ENCODE measurements around the gene SEMA4D. TPM values are rescaled to one million over a fixed set of nuclear protein-coding genes. Genes with fewer than 3 reads are reported as not detected.

Gene SEMA4D
- total and polyA plus RNA-seq, 2 of the 13 experiments (the other 11 are each of a cell fraction or from before 2014, with no cell fraction given) = 0.13 to 0.16 TPM

DNA sequence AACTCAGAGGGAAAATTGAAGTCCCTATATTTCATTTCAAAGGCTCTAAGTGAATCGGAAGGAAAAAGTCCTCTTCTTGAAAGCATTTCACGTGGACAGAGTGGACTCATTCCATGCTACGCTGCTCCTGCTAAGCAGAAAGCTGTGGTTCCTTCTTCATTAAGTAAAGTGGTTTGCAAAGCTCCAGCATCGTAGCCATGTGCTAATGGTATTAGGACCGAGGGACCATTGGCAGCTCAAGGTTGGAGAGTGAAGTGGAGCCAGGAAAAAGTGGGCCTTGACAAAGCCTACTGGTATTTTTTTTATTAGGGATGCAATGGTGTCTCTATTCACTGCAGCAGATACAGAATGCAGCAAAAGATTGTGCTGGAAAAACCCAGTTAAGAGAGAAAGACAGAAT, 16.4 kb upstream of the SEMA4D start:
- no TSS peak for BruUV-seq (replicated peaks)
- Histone ChIP-seq H3K9ac (ENCODE audit: insufficient read depth, low read depth, low read length) (no peak overlapping the region), H3K9me3 (ENCODE audit: low read length) (no peaks in the 10 kb centered on the region), H3K79me2 (ENCODE audit: insufficient read depth, low read length) (no peaks in the 10 kb centered on the region), H3K4me1 (ENCODE audit: insufficient read depth, low read length) (no peaks in the 10 kb centered on the region), H3K27ac (ENCODE audit: extremely low read length, insufficient read depth, low read length) (no peak overlapping the region), H3K4me2 (ENCODE audit: low read depth, low read length) (no peak overlapping the region), H3K36me3 (replicated peaks in 1 of 2; ENCODE audit: control insufficient read depth in 1 of 2, insufficient read depth in 2 of 2, low read length in 2 of 2) (no peaks in the 10 kb centered on the region), H3K4me3 (replicated peaks in 1 of 3; ENCODE audit: insufficient read depth in 1 of 3, low read depth in 2 of 3, low read length in 3 of 3) (no peak overlapping the region), H2AFZ (ENCODE audit: low read length) (no peak overlapping the region), H4K20me1 (ENCODE audit: insufficient read depth, low read length) (no peaks in the 10 kb centered on the region), H3K27me3 (ENCODE audit: control insufficient read depth in 1 of 2, insufficient read depth in 2 of 2, low read length in 2 of 2) (peaks cover 0 to 39% of the 10 kb centered on the region in 2 experiments; a peak in 3 of 5 replicates)
- ChIA-PET POLR2A (no interaction called here), CTCF (ENCODE audit: low intra/inter-chr PET ratio, low total read pairs) (no interaction called here)
- no peak for ATAC-seq
- no peak for TF ChIP-seq PHF8 (CRISPR knock-in tag; IDR thresholded peaks at IDR 0.05)
- no peak for TF ChIP-seq FOXK1 (CRISPR knock-in tag; IDR thresholded peaks at IDR 0.05; ENCODE audit: borderline replicate concordance, low read depth)
- no peak for TF ChIP-seq ZNF713 (CRISPR knock-in tag; IDR thresholded peaks at IDR 0.05)
- no peak for TF ChIP-seq ZFP90 (CRISPR knock-in tag; IDR thresholded peaks at IDR 0.05; ENCODE audit: borderline replicate concordance)
- TF ChIP-seq BRD4 (CRISPR knock-in tag; IDR thresholded peaks at IDR 0.05) = no peak
- TF ChIP-seq, protein P1, sequence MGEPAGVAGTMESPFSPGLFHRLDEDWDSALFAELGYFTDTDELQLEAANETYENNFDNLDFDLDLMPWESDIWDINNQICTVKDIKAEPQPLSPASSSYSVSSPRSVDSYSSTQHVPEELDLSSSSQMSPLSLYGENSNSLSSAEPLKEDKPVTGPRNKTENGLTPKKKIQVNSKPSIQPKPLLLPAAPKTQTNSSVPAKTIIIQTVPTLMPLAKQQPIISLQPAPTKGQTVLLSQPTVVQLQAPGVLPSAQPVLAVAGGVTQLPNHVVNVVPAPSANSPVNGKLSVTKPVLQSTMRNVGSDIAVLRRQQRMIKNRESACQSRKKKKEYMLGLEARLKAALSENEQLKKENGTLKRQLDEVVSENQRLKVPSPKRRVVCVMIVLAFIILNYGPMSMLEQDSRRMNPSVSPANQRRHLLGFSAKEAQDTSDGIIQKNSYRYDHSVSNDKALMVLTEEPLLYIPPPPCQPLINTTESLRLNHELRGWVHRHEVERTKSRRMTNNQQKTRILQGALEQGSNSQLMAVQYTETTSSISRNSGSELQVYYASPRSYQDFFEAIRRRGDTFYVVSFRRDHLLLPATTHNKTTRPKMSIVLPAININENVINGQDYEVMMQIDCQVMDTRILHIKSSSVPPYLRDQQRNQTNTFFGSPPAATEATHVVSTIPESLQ (CRISPR knock-in tag; conservative IDR thresholded peaks at IDR 0.05) = no peak
- no peak for TF ChIP-seq ZNF614 (CRISPR knock-in tag; IDR thresholded peaks at IDR 0.05; ENCODE audit: borderline replicate concordance)
- no peak for TF ChIP-seq MTA3 (CRISPR knock-in tag; IDR thresholded peaks at IDR 0.05)
- no peak for TF ChIP-seq ZNF333 (CRISPR knock-in tag; IDR thresholded peaks at IDR 0.05; ENCODE audit: borderline replicate concordance)
- TF ChIP-seq YEATS2 (CRISPR knock-in tag; IDR thresholded peaks at IDR 0.05; ENCODE audit: borderline replicate concordance) = no peak
- TF ChIP-seq ZNF335 (CRISPR knock-in tag; IDR thresholded peaks at IDR 0.05) = no peak
- no peak for TF ChIP-seq GPN1 (CRISPR knock-in tag; IDR thresholded peaks at IDR 0.05; ENCODE audit: borderline replicate concordance)
- no peak for TF ChIP-seq KMT2A (CRISPR knock-in tag; IDR thresholded peaks at IDR 0.05)
- TF ChIP-seq HNRNPL (IDR thresholded peaks at IDR 0.05; ENCODE audit: low read depth, low read length) = no peak
- TF ChIP-seq ZNF572 (CRISPR knock-in tag; IDR thresholded peaks at IDR 0.05) = no peak
- no peak for TF ChIP-seq KAT7 (CRISPR knock-in tag; IDR thresholded peaks at IDR 0.05; ENCODE audit: borderline replicate concordance)
- TF ChIP-seq, protein P2, sequence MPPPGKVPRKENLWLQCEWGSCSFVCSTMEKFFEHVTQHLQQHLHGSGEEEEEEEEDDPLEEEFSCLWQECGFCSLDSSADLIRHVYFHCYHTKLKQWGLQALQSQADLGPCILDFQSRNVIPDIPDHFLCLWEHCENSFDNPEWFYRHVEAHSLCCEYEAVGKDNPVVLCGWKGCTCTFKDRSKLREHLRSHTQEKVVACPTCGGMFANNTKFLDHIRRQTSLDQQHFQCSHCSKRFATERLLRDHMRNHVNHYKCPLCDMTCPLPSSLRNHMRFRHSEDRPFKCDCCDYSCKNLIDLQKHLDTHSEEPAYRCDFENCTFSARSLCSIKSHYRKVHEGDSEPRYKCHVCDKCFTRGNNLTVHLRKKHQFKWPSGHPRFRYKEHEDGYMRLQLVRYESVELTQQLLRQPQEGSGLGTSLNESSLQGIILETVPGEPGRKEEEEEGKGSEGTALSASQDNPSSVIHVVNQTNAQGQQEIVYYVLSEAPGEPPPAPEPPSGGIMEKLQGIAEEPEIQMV (CRISPR knock-in tag; IDR thresholded peaks at IDR 0.05; ENCODE audit: low read depth) = no peak
- no peak for TF ChIP-seq RFXAP (CRISPR knock-in tag; IDR thresholded peaks at IDR 0.05; ENCODE audit: borderline replicate concordance)
- no peak for TF ChIP-seq KDM3A (CRISPR knock-in tag; IDR thresholded peaks at IDR 0.05; ENCODE audit: low read depth)
- intact Hi-C loops (cut with micrococcal nuclease; ENCODE audit: unreplicated experiment) = no loop called here
- no peak for DNase-seq (ENCODE audit: low spot score)
- no peak for FAIRE-seq
- 21% methylated on average over 5 of the region's 5 CpGs for WGBS (ENCODE audit: low lambda C conversion rate)
- in situ Hi-C loops (cut with HindIII; ENCODE audit: extremely low pct_ligation_motif_present, low pct_unique_long_range_greater_than_20kb) = no loop called here
